ENCODE data around the gene TSSK2.

DNA sequence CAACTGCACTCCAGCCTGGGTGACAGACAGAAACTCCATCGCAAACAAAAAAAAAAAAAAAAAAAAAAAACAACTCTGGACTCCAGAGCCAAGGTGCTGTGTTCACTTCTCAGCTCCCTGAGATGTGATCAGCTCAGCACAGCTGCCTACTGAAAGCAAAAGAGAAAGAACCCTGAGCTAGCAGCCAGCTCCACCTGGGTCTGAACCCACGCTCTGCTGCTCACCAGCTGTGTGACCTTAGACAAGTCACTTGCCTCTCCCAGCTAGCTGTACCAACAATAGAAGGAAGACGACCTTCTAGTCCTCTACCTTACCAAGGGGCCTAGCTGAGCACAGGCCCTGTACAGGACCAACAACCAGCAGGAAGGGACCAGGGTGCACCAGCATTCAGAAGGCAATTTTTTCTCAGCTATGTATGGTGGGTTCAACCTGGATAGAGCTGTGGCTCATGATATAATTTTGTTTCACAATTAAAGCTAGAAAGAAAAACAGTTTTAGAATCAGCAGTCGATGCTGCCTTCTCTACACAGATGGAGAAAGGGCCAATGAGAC lies 12.7 kb upstream of the TSSK2 start:
- no peak for TF ChIP-seq POLR2A (IDR thresholded peaks at IDR 0.05)
- TF ChIP-seq, protein P1, sequence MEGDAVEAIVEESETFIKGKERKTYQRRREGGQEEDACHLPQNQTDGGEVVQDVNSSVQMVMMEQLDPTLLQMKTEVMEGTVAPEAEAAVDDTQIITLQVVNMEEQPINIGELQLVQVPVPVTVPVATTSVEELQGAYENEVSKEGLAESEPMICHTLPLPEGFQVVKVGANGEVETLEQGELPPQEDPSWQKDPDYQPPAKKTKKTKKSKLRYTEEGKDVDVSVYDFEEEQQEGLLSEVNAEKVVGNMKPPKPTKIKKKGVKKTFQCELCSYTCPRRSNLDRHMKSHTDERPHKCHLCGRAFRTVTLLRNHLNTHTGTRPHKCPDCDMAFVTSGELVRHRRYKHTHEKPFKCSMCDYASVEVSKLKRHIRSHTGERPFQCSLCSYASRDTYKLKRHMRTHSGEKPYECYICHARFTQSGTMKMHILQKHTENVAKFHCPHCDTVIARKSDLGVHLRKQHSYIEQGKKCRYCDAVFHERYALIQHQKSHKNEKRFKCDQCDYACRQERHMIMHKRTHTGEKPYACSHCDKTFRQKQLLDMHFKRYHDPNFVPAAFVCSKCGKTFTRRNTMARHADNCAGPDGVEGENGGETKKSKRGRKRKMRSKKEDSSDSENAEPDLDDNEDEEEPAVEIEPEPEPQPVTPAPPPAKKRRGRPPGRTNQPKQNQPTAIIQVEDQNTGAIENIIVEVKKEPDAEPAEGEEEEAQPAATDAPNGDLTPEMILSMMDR (IDR thresholded peaks at IDR 0.05) = no peak

All from transverse colon (tissue), 3 donors.